ENCODE data around the gene CARNS1.

GRCh38 chr11:67434395-67434881, 19.0 kb downstream of the CARNS1 start:
- TF ChIP-seq CTCF (IDR thresholded peaks at IDR 0.05) (no peak), POLR2AphosphoS5 (IDR thresholded peaks at IDR 0.05) (peak in 1 of 3 donors; percentile 4), POLR2A (IDR thresholded peaks at IDR 0.05) (no peak), EP300 (IDR thresholded peaks at IDR 0.05) (no peak)

All from stomach (tissue), 4 donors.